Measurements from ENCODE around the gene WWOX.

WWOX gene

GRCh38 chr16:78399384-78399783, 299.9 kb downstream of the WWOX start:
- no peak overlapping the region for H3K27ac Mint-ChIP-seq
- no peak overlapping the region for H3K4me3 Mint-ChIP-seq
- H3K9me3 Mint-ChIP-seq = no peaks in the 10 kb centered on the region
- H3K27me3 Mint-ChIP-seq (ENCODE audit: low read depth) = no peaks in the 10 kb centered on the region
- no peaks in the 10 kb centered on the region for H3K4me1 Mint-ChIP-seq (ENCODE audit: low read depth)
- no peaks in the 10 kb centered on the region for H3K36me3 Mint-ChIP-seq (ENCODE audit: low read depth)

GRCh38 chr16:78402833-78403232, 303.4 kb downstream of the WWOX start:
- H3K4me1 Mint-ChIP-seq (ENCODE audit: low read depth) = no peaks in the 10 kb centered on the region
- H3K36me3 Mint-ChIP-seq (ENCODE audit: low read depth) = no peaks in the 10 kb centered on the region
- no peak overlapping the region for H3K27ac Mint-ChIP-seq
- no peaks in the 10 kb centered on the region for H3K27me3 Mint-ChIP-seq (ENCODE audit: low read depth)
- peaks cover 5% of the 10 kb centered on the region for H3K9me3 Mint-ChIP-seq
- H3K4me3 Mint-ChIP-seq = no peak overlapping the region

- Mint-ChIP-seq H3K36me3 (ENCODE audit: low read depth) (no peaks in the 10 kb centered on the region), H3K27ac (no peak overlapping the region), H3K27me3 (ENCODE audit: low read depth) (no peaks in the 10 kb centered on the region), H3K4me3 (no peak overlapping the region), H3K4me1 (ENCODE audit: low read depth) (no peaks in the 10 kb centered on the region), H3K9me3 (peaks cover 21% of the 10 kb centered on the region)
These were observed 305.6 kb downstream of the WWOX start for GRCh38 chr16:78405040-78405439.

GRCh38 chr16:78405833-78406232, 306.4 kb downstream of the WWOX start:
- Mint-ChIP-seq H3K4me1 (ENCODE audit: low read depth) (no peaks in the 10 kb centered on the region), H3K27ac (no peak overlapping the region), H3K9me3 (peaks cover 25% of the 10 kb centered on the region), H3K4me3 (no peak overlapping the region), H3K36me3 (ENCODE audit: low read depth) (no peaks in the 10 kb centered on the region), H3K27me3 (ENCODE audit: low read depth) (no peaks in the 10 kb centered on the region)

GRCh38 chr16:78407191-78407590, 307.7 kb downstream of the WWOX start:
- Mint-ChIP-seq H3K4me1 (ENCODE audit: low read depth) (no peaks in the 10 kb centered on the region), H3K36me3 (ENCODE audit: low read depth) (no peaks in the 10 kb centered on the region), H3K4me3 (no peak overlapping the region), H3K27me3 (ENCODE audit: low read depth) (no peaks in the 10 kb centered on the region), H3K27ac (no peak overlapping the region), H3K9me3 (peaks cover 30% of the 10 kb centered on the region)

GRCh38 chr16:78413651-78414050, 314.2 kb downstream of the WWOX start:
- H3K4me3 Mint-ChIP-seq = no peak overlapping the region
- no peaks in the 10 kb centered on the region for H3K27me3 Mint-ChIP-seq (ENCODE audit: low read depth)
- H3K36me3 Mint-ChIP-seq (ENCODE audit: low read depth) = no peaks in the 10 kb centered on the region
- H3K9me3 Mint-ChIP-seq = peaks cover 40% of the 10 kb centered on the region
- H3K27ac Mint-ChIP-seq = no peak overlapping the region
- H3K4me1 Mint-ChIP-seq (ENCODE audit: low read depth) = no peaks in the 10 kb centered on the region

GRCh38 chr16:78415013-78415412, 315.6 kb downstream of the WWOX start:
- no peaks in the 10 kb centered on the region for H3K36me3 Mint-ChIP-seq (ENCODE audit: low read depth)
- no peaks in the 10 kb centered on the region for H3K27me3 Mint-ChIP-seq (ENCODE audit: low read depth)
- no peak overlapping the region for H3K27ac Mint-ChIP-seq
- peaks cover 31% of the 10 kb centered on the region for H3K9me3 Mint-ChIP-seq
- no peaks in the 10 kb centered on the region for H3K4me1 Mint-ChIP-seq (ENCODE audit: low read depth)
- H3K4me3 Mint-ChIP-seq = no peak overlapping the region

- H3K36me3 Mint-ChIP-seq (ENCODE audit: low read depth) = no peaks in the 10 kb centered on the region
- H3K4me1 Mint-ChIP-seq (ENCODE audit: low read depth) = no peaks in the 10 kb centered on the region
- no peak overlapping the region for H3K4me3 Mint-ChIP-seq
- no peak overlapping the region for H3K27ac Mint-ChIP-seq
- no peaks in the 10 kb centered on the region for H3K27me3 Mint-ChIP-seq (ENCODE audit: low read depth)
- H3K9me3 Mint-ChIP-seq = peaks cover 27% of the 10 kb centered on the region
These were observed 316.2 kb downstream of the WWOX start for GRCh38 chr16:78415669-78416068.

GRCh38 chr16:78416400-78416799, 316.9 kb downstream of the WWOX start:
- peaks cover 27% of the 10 kb centered on the region for H3K9me3 Mint-ChIP-seq
- no peaks in the 10 kb centered on the region for H3K36me3 Mint-ChIP-seq (ENCODE audit: low read depth)
- H3K4me3 Mint-ChIP-seq = no peak overlapping the region
- no peaks in the 10 kb centered on the region for H3K4me1 Mint-ChIP-seq (ENCODE audit: low read depth)
- H3K27me3 Mint-ChIP-seq (ENCODE audit: low read depth) = no peaks in the 10 kb centered on the region
- no peak overlapping the region for H3K27ac Mint-ChIP-seq

- Mint-ChIP-seq H3K9me3 (no peaks in the 10 kb centered on the region), H3K36me3 (ENCODE audit: low read depth) (no peaks in the 10 kb centered on the region), H3K4me3 (no peak overlapping the region), H3K27me3 (ENCODE audit: low read depth) (no peaks in the 10 kb centered on the region), H3K4me1 (ENCODE audit: low read depth) (no peaks in the 10 kb centered on the region), H3K27ac (no peak overlapping the region)
These were observed 321.8 kb downstream of the WWOX start for GRCh38 chr16:78421181-78421708.

- no peaks in the 10 kb centered on the region for H3K36me3 Mint-ChIP-seq (ENCODE audit: low read depth)
- H3K9me3 Mint-ChIP-seq = no peaks in the 10 kb centered on the region
- no peak overlapping the region for H3K27ac Mint-ChIP-seq
These were observed 325.8 kb downstream of the WWOX start for GRCh38 chr16:78425281-78425680.

GRCh38 chr16:78425891-78426510, 326.5 kb downstream of the WWOX start:
- no peak overlapping the region for H3K4me3 Mint-ChIP-seq
- H3K27ac Mint-ChIP-seq = no peak overlapping the region
- H3K36me3 Mint-ChIP-seq (ENCODE audit: low read depth) = no peaks in the 10 kb centered on the region
- no peaks in the 10 kb centered on the region for H3K9me3 Mint-ChIP-seq
- H3K27me3 Mint-ChIP-seq (ENCODE audit: low read depth) = no peaks in the 10 kb centered on the region
- H3K4me1 Mint-ChIP-seq (ENCODE audit: low read depth) = no peaks in the 10 kb centered on the region

More at GRCh38 chr16:78425281-78425680, 325.8 kb downstream of the WWOX start:
- no peaks in the 10 kb centered on the region for H3K4me1 Mint-ChIP-seq (ENCODE audit: low read depth)
- no peaks in the 10 kb centered on the region for H3K27me3 Mint-ChIP-seq (ENCODE audit: low read depth)
- H3K4me3 Mint-ChIP-seq = no peak overlapping the region

- no peaks in the 10 kb centered on the region for H3K9me3 Mint-ChIP-seq
- H3K36me3 Mint-ChIP-seq (ENCODE audit: low read depth) = no peaks in the 10 kb centered on the region
- H3K4me1 Mint-ChIP-seq (ENCODE audit: low read depth) = no peaks in the 10 kb centered on the region
- H3K27me3 Mint-ChIP-seq (ENCODE audit: low read depth) = no peaks in the 10 kb centered on the region
- no peak overlapping the region for H3K4me3 Mint-ChIP-seq
- no peak overlapping the region for H3K27ac Mint-ChIP-seq
These were observed 328.7 kb downstream of the WWOX start for GRCh38 chr16:78428193-78428592.

- Mint-ChIP-seq H3K36me3 (ENCODE audit: low read depth) (no peaks in the 10 kb centered on the region), H3K4me3 (no peak overlapping the region), H3K9me3 (no peaks in the 10 kb centered on the region), H3K27ac (no peak overlapping the region), H3K27me3 (ENCODE audit: low read depth) (no peaks in the 10 kb centered on the region), H3K4me1 (ENCODE audit: low read depth) (no peaks in the 10 kb centered on the region)
These were observed 330.8 kb downstream of the WWOX start for GRCh38 chr16:78430281-78430680.

- Mint-ChIP-seq H3K27ac (no peak overlapping the region), H3K36me3 (ENCODE audit: low read depth) (no peaks in the 10 kb centered on the region), H3K27me3 (ENCODE audit: low read depth) (no peaks in the 10 kb centered on the region), H3K9me3 (no peaks in the 10 kb centered on the region), H3K4me1 (ENCODE audit: low read depth) (no peaks in the 10 kb centered on the region), H3K4me3 (no peak overlapping the region)
These were observed 331.7 kb downstream of the WWOX start for GRCh38 chr16:78431004-78431670.
